ENCODE results near the gene TSPAN16. TPM values are rescaled to one million over a fixed set of nuclear protein-coding genes. Genes with fewer than 3 reads are reported as not detected.

TSPAN16 gene
- total RNA-seq, 2 donors from 2014 or later: not detected

- 91 to 94% methylated on average over 3 of the region's 3 CpGs for WGBS, 2 donors
- intact Hi-C loops (cut with DNase I): no loop called here
These were observed 46.5 kb downstream of the TSPAN16 start for GRCh38 chr19:11342429-11342828.

GRCh38 chr19:11345122-11345803, 49.3 kb downstream of the TSPAN16 start:
- DNase-seq (peak in 2 of 4 donors; percentile 17 to 28), ATAC-seq (no peak)
- TF ChIP-seq CTCF (IDR thresholded peaks at IDR 0.05) (no peak), POLR2A (IDR thresholded peaks at IDR 0.05) (no peak)
- Histone ChIP-seq H3K27me3 (no peaks in the 10 kb centered on the region), H3K9me3 (no peaks in the 10 kb centered on the region), H3K36me3 (replicated peaks in 1 of 2; ENCODE audit: insufficient read depth in 1 of 2, low read depth in 2 of 2) (no peaks in the 10 kb centered on the region), H3K4me3 (no peak overlapping the region), H3K27ac (peak overlapping the region; percentile 75 to 84 (median 82)), H3K4me1 (peaks cover 31% of the 10 kb centered on the region)
- intact Hi-C loops (cut with DNase I): no loop called here
- 35 to 36% methylated on average over 15 of the region's 15 CpGs for WGBS, 2 donors

More at GRCh38 chr19:11342429-11342828, 46.5 kb downstream of the TSPAN16 start:
- ATAC-seq (no peak), DNase-seq (no peak)
- H3K27ac ChIP-seq: no peak overlapping the region
- H3K4me3 ChIP-seq: no peak overlapping the region
- no peaks in the 10 kb centered on the region for H3K36me3 ChIP-seq (replicated peaks in 1 of 2; ENCODE audit: insufficient read depth in 1 of 2, low read depth in 2 of 2)
- H3K9me3 ChIP-seq: no peaks in the 10 kb centered on the region
- H3K27me3 ChIP-seq: no peaks in the 10 kb centered on the region
- peaks cover 46% of the 10 kb centered on the region for H3K4me1 ChIP-seq
- no peak for TF ChIP-seq CTCF (IDR thresholded peaks at IDR 0.05)
- no peak for TF ChIP-seq POLR2A (IDR thresholded peaks at IDR 0.05)

GRCh38 chr19:11346104-11346940, 50.4 kb downstream of the TSPAN16 start, which contains the start of the genes CCDC159 and TMEM205:
Gene CCDC159, plus strand, starts transcription at chr19:11346519. Its CDS starts 88 bp downstream, at chr19:11346607.
Gene TMEM205, minus strand, starts transcription at chr19:11346268. Its CDS starts 649 bp downstream, at chr19:11345619.
- Histone ChIP-seq H3K27ac (peak within 1 kb of the TSS; percentile 75 to 87 (median 83)), H3K36me3 (replicated peaks in 1 of 2; ENCODE audit: insufficient read depth in 1 of 2, low read depth in 2 of 2) (no peaks in the 10 kb centered on the region), H3K4me3 (peak within 1 kb of the TSS; percentile 1 to 24), H3K9me3 (no peaks in the 10 kb centered on the region), H3K27me3 (no peaks in the 10 kb centered on the region), H3K4me1 (peaks cover 31% of the 10 kb centered on the region)
- peak; percentile 35 to 80 (median 77) for TF ChIP-seq POLR2A (IDR thresholded peaks at IDR 0.05)
- TF ChIP-seq CTCF (IDR thresholded peaks at IDR 0.05): no peak
- ATAC-seq (peak; percentile 94), DNase-seq (peak; percentile 99)
- WGBS, 2 donors: 0% methylated on average over 18 to 50 of the region's 50 CpGs
- intact Hi-C loops (cut with DNase I): no loop called here

- ATAC-seq (no peak), DNase-seq (no peak)
- H3K9me3 ChIP-seq: no peaks in the 10 kb centered on the region
- peaks cover 31% of the 10 kb centered on the region for H3K4me1 ChIP-seq
- H3K27ac ChIP-seq: peak overlapping the region in 1 of 4 donors; percentile 84
- no peaks in the 10 kb centered on the region for H3K36me3 ChIP-seq (replicated peaks in 1 of 2; ENCODE audit: insufficient read depth in 1 of 2, low read depth in 2 of 2)
- H3K4me3 ChIP-seq: no peak overlapping the region
- TF ChIP-seq POLR2A (IDR thresholded peaks at IDR 0.05): no peak
- no peak for TF ChIP-seq CTCF (IDR thresholded peaks at IDR 0.05)
- no peaks in the 10 kb centered on the region for H3K27me3 ChIP-seq
- intact Hi-C loops (cut with DNase I): no loop called here
- 77 to 82% methylated on average over 7 of the region's 7 CpGs for WGBS, 2 donors
These were observed 51.6 kb downstream of the TSPAN16 start for GRCh38 chr19:11347546-11348039.
